Measurements from ENCODE around the gene F5.

DNA sequence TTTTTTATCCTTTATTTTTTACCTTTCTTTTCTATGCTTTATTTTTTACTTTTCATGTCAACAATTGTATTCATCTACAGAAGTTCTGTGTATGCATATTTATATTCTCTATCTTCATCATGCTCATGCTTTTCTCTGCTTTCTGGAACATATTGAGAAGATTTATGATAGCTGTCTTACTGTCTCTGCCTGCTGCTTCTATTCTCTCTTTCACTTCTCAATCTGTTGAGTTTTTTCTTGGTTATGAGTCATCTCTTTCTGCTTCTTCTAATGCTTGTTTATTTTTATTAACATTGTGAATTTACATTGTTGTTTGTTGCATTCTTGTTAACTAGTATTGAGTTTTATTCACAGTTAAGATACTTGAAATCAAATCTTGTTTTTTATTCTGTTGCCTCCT, 22.6 kb downstream of the F5 start:
- TF ChIP-seq EZH2 (IDR thresholded peaks at IDR 0.05) (no peak), EZH2phosphoT487 (IDR thresholded peaks at IDR 0.05; ENCODE audit: borderline replicate concordance) (no peak), POLR2A (IDR thresholded peaks at IDR 0.05; ENCODE audit: borderline replicate concordance, extremely low read depth, insufficient read depth, insufficient read length) (no peak), ZNF274 (IDR thresholded peaks at IDR 0.05; ENCODE audit: low read depth, low read length) (no peak), YY1 (IDR thresholded peaks at IDR 0.05; ENCODE audit: extremely low read depth, insufficient replicate concordance, low read depth, low read length) (no peak), SRF (IDR thresholded peaks at IDR 0.05; ENCODE audit: low read depth) (no peak), RAD21 (IDR thresholded peaks at IDR 0.05; ENCODE audit: low read depth) (no peak), POLR2AphosphoS5 (IDR thresholded peaks at IDR 0.05; ENCODE audit: low read depth, low read length) (no peak), TCF7L2 (IDR thresholded peaks at IDR 0.05; ENCODE audit: borderline replicate concordance, extremely low read depth, insufficient read depth, insufficient read length) (no peak)
- TF ChIP-seq, protein P1, sequence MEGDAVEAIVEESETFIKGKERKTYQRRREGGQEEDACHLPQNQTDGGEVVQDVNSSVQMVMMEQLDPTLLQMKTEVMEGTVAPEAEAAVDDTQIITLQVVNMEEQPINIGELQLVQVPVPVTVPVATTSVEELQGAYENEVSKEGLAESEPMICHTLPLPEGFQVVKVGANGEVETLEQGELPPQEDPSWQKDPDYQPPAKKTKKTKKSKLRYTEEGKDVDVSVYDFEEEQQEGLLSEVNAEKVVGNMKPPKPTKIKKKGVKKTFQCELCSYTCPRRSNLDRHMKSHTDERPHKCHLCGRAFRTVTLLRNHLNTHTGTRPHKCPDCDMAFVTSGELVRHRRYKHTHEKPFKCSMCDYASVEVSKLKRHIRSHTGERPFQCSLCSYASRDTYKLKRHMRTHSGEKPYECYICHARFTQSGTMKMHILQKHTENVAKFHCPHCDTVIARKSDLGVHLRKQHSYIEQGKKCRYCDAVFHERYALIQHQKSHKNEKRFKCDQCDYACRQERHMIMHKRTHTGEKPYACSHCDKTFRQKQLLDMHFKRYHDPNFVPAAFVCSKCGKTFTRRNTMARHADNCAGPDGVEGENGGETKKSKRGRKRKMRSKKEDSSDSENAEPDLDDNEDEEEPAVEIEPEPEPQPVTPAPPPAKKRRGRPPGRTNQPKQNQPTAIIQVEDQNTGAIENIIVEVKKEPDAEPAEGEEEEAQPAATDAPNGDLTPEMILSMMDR (IDR thresholded peaks at IDR 0.05 in 2 of 3, conservative IDR thresholded peaks at IDR 0.05 in 1 of 3; ENCODE audit: borderline replicate concordance in 1 of 3, insufficient read depth in 1 of 3, low read depth in 2 of 3, low read length in 2 of 3): no peak
- TF ChIP-seq, protein P2, sequence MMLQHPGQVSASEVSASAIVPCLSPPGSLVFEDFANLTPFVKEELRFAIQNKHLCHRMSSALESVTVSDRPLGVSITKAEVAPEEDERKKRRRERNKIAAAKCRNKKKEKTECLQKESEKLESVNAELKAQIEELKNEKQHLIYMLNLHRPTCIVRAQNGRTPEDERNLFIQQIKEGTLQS (IDR thresholded peaks at IDR 0.05): no peak
- TF ChIP-seq, protein P3, sequence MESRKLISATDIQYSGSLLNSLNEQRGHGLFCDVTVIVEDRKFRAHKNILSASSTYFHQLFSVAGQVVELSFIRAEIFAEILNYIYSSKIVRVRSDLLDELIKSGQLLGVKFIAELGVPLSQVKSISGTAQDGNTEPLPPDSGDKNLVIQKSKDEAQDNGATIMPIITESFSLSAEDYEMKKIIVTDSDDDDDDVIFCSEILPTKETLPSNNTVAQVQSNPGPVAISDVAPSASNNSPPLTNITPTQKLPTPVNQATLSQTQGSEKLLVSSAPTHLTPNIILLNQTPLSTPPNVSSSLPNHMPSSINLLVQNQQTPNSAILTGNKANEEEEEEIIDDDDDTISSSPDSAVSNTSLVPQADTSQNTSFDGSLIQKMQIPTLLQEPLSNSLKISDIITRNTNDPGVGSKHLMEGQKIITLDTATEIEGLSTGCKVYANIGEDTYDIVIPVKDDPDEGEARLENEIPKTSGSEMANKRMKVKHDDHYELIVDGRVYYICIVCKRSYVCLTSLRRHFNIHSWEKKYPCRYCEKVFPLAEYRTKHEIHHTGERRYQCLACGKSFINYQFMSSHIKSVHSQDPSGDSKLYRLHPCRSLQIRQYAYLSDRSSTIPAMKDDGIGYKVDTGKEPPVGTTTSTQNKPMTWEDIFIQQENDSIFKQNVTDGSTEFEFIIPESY (IDR thresholded peaks at IDR 0.05; ENCODE audit: extremely low read depth, insufficient replicate concordance, low read length): no peak
- TF ChIP-seq, protein P4, sequence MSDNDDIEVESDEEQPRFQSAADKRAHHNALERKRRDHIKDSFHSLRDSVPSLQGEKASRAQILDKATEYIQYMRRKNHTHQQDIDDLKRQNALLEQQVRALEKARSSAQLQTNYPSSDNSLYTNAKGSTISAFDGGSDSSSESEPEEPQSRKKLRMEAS (IDR thresholded peaks at IDR 0.05): no peak
